Adrenal gland (tissue), 5 donors: Measurements from ENCODE around the gene RPL3.

ENCODE experiments used
- CTCF ChIP-seq, 6 experiments: fragments of 450-650 bp in 4 of 6; fragments of 200-600 bp in 2 of 6; sonication (generic) in 1 of 6; IDR thresholded peaks; 1 replicate in 5 of 6; 2 replicates in 1 of 6; pipeline versions ENCODE4 v1.5.1 to v1.8.0; 2016 to 2021; ENCODE audit warnings: antibody characterized with exemption in 6 of 6, mild to moderate bottlenecking in 2 of 6, moderate library complexity in 1 of 6
- POLR2A ChIP-seq, 2 donors: fragments of 450-650 bp; IDR thresholded peaks; one replicate each; pipeline ENCODE4 v1.6.1; 2017; ENCODE audit warnings: antibody characterized with exemption in 2 of 2, mild to moderate bottlenecking in 2 of 2, moderate library complexity in 1 of 2
- donor health status: DM: no; HTN: no; CAD: no.

- TF ChIP-seq CTCF (IDR thresholded peaks at IDR 0.05) (no peak), POLR2A (IDR thresholded peaks at IDR 0.05) (no peak)
These were observed 15.3 kb downstream of the RPL3 start for GRCh38 chr22:39303892-39304671.
